ENCODE results near the gene SUB1. TPM values are rescaled to one million over a fixed set of nuclear protein-coding genes. Genes with fewer than 3 reads are reported as not detected.
A peak's percentile ranks its signal among the peaks of the same experiment; 100 is the strongest.
"Not testable (repeated sequence)": the region's sequence is repeated elsewhere in the genome, so short reads cannot be mapped to it uniquely, and the experiment has no call there.

The SUB1 gene
- polyA plus RNA-seq, 4 donors, result 346 to 403 (median 388) TPM

DNA sequence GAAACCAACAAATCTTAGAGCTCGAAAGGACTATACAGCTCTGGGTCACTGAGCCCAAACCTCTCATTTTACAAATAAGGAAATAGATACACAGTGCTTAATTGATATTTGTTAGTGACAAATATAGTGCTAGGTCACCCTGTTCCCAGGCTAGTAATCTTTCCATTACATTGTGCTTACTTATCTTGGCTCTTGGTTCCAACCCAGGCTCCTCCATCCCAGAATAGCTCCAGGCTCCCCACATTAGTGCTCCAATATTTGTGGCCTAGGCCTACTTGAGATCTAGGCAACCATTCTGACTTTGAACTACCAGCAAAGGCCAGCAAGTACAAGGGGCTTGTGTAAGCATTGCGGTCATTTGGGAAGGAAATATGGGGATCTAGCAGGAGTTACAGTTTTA lies 21.7 kb upstream of the SUB1 start:
- DNase-seq (ENCODE audit: low read depth in 4 of 4, low spot score in 3 of 4), result no peak

DNA sequence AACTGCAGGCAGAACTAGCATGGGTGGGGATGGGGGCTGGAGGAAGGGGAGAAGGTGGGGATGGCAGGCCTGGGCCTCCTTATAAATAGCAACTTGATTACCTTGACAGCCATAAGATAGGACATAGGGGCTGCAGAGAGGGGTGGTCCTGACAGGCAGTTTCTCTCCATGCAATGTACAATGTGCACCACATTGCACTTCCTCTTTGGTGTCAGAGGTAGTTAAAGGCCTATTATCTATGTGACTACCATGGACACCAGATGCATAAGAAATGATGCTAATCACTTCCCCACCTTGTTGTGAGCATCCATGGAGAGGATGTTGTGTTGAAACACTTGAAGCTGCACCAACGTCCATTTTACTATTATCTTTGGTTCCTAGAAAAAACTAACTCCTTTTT lies 20.2 kb upstream of the SUB1 start:
- no peak for DNase-seq (ENCODE audit: low read depth in 4 of 4, low spot score in 3 of 4)

DNA sequence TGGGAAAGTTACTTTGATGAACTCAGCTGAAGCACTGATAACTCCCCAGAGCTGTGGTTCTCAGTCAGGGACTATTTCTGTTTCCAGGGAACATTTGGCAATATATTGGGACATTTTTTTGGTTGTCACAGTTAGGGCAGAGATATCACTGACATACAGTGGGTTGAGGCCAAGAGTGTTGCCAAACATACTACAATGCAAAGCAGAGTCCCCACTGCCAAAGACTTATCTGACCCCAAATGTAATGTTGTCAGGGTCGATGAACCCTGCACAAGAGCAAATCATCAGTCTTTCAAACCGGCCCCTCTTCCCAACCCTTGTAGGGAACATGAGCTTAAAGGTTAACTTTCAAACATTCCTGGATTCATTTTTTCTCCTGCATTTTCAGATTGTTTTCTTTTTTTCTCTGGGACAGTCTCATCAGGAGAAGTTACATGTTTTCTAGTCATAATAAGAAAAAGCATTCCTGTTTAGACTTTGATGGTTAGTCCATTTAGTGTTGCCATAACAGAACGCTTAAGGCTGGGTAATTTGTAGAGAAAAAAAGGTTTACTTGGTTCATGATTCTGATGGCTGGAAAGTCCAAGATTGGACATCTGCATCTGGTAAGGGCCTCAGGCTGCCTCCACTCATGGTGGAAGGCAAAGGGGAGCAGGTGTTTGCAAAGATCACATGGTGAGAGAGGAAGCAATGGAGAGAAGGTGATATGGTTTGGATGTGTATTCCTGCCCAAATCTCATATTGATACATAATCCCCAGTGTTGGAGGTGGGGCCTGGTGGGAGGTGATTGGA lies 18.8 kb upstream of the SUB1 start:
- DNase-seq (ENCODE audit: low read depth in 4 of 4, low spot score in 3 of 4), result no peak

DNA sequence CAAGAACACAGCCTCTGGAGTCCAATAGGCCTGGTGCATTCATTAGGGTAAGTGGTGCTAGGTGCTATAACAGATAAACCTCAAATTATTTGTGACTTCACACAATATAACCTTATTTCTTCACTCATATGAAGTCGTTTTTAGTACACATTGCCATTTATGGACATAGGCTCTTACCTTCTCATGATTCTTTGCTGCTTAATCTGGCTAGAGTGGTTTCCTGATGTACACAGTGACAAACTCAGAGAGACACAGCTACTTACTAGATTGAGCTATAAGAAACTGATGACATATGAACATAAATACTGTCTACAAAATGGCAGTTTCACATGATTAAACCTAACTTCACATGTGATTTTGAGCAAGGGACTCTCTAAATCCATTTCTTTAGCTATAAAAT lies 14.2 kb upstream of the SUB1 start:
- DNase-seq (ENCODE audit: low read depth in 4 of 4, low spot score in 3 of 4), result no peak

DNA sequence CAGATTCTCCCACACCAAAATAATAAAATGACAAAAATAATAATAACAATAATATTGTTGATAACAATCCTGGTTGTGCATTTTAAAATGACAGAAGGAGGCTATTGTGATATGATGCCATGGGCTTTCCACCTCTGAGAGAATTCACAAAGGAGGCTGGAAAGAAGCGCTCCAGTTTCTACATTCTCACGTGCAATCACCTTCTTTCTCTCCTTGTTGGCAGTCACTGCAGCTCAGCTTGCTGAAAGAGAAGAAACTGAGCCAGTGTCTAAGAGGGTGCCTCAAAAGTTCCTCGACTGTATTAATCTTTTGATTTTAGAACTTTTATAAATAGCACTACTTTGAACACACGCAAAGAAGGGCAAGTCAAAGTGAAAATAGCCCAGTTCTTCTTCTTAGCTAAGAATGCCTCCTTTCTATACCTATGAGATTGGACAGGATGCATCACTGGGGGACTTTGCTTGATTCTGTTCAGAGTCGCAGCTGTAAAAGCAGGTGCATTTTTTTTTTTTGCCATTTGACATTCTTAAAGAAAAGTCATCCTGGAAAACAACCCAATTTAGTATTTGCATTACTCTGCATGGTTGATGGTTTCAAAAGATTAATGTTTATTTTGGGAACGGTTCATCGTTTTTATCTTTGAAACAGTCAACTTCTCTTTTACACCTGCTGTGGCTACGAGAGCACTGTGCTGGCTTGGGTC lies 12.4 kb upstream of the SUB1 start:
- DNase-seq (ENCODE audit: low read depth in 4 of 4, low spot score in 3 of 4), result no peak

DNA sequence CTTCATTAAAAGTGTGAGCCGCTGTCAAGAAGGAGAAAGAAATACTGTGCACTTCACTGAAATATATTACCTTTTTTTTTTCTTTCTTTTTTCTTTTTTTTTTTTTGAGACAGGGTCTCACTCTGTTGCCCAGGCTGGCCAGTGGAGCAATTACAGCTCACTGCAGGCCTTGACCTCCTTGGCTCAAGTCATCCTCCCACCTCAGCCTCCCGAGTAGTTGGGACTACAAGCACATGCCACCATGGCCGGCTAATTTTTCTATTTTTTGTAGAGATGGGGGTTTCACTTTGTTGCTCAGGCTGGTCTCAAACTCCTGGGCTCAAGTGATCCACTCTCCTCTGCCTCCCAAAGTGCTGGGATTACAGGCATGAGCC lies 11.9 kb upstream of the SUB1 start:
- DNase-seq (ENCODE audit: low read depth in 4 of 4, low spot score in 3 of 4), result not testable (repeated sequence)

DNA sequence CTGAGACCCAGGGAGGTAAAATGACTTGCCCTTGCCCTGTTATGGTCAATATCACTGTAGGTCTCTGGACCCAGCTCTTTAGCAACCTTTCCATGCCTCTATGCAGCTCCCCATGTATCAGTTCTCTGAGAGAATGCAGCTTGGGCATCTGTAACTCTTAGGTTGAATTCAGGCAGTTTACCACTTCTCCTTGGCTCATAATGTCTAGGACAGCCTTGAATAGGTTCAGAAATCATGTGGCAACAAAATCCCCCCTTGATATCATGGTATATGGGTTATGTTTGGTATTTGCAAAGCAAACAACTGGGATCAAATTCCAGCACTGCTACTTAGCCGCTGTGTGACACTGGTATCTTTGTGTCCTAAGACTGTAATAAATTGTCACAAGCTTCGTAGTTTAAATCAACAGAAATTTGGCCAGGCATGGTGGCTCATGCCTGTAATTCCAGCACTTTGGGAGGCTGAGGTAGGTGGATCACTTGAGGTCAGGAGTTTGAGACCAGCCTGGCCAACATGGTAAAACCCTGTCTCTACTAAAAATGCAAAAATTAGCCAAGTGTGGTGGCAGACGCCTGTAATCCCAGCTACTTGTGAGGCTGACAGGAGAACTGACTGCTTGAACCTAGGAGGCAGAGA lies 10.7 kb upstream of the SUB1 start:
- DNase-seq (ENCODE audit: low read depth in 4 of 4, low spot score in 3 of 4), result no peak

DNA sequence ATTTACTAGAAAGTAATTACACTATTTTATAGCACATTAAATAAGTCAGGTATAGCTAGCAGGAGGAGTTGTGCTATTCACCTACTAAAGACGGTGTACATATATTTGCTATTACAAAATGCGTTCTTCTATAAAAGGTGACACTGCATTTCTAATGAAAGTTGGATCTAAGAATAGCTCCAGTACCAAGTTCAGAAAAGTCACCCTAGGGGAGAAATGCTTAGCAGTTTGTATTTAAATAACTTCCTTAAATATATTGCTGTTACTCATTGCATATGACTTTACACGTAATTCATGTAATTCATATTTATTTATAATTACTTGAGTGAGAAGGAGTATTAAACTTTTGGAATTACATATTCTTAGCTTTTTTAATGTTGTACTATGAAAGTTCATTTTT lies 7.0 kb upstream of the SUB1 start:
- DNase-seq (ENCODE audit: low read depth in 4 of 4, low spot score in 3 of 4), result no peak

DNA sequence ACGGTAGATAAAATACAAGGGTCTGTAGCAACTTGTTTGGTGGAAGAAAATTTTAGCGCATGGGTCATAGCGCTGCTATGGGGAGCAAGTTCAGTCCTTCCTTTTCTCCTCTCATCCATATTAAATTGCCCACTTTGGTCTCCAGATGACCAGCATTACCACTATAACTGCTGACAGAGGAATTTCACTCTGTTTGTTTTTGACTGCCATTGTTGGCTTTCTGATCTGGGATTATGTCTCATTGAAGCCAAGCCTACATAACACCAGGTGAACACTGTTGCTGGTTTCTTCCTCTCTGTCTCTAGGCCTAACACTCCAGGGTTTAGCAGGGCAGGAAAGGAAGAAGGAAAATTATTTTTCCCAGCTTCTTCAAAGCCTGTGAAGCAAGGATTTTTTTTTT lies 6.6 kb upstream of the SUB1 start:
- DNase-seq (ENCODE audit: low read depth in 4 of 4, low spot score in 3 of 4), result no peak

DNA sequence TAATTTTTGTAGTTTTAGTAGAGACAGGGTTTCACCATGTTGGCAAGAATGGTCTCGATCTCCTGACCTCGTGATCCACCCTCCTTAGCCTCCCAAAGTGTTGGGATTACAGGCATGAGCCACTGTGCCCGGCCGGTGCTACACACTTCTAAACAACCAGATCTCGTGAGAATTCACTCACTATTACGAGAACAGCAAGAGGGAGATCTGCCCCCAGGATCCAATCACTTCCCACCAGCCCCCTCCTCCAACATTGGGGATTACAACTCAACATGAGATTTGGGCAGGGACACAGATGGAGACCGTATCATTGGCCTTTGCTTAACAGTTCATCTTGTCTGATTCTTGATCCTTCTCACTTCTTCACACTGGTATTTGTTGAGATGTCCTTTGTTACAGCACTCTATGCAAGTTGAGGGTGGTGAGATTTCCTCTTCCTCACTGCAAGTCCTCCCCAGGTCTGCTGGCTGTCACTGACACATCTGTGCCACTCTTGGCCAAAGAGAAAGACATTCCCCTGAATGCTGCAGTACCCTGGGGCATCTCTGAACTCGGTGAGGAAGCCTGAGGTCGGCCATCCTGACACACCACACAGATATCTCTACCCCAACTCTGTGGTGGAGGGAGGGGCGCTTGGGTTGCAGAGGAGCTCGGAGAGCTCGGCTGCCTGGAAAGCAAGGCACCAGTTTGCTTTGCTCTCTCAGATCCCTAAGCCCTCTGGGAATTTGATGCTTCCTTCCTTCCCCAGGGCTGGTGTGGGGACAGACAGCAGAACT lies 4.2 kb upstream of the SUB1 start:
- DNase-seq (ENCODE audit: low read depth in 4 of 4, low spot score in 3 of 4), result no peak

DNA sequence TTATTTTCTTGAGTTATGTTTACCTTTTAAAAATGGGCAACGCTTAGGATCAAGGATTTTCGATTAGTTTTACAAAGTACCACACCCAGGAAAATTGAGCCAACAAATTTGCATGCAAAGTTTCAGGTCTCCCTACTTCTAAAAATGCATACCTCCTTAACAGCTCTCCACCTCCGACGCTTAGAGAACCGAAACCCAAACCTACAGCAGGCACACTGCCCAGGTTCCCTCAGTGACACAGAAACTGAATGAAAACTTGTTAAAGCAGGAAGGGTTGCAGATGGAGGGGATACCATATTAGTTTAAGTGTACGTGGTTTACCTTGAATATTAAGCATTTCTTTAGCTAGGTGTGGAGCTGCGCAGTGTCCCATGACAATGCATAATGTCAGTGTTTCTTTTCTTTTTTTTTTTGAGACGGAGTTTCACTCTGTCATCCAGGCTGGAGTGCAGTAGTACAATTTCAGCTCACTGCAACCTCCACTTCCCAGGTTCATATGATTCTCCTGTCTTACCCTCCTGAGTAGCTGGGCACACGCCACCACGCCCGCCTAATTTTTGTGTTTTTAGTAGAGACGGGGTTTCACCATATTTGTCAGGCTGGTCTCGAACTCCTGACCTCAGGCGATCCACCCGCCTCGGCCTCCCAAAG lies 1.6 kb upstream of the SUB1 start:
- DNase-seq (ENCODE audit: low read depth in 4 of 4, low spot score in 3 of 4), result no peak

DNA sequence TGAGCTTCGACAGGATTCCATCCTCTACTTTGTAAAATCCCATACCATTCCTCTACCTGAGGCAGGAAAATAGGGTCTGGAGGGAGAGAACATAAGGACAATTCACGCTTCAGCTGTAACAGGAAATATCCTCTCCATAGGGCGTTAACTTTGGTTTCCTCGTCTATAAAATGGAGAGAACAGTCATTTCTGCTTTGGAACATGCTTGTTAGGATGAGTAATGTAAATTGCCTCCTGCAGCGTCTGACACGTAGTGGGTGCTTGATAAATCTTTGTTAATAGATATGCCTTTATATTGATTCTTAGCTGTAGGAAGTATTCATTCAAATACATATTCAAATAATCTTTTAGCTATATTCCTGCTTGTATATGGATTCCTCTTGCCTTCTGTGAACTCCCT lies 711 bp upstream of the SUB1 start:
- DNase-seq (ENCODE audit: low read depth in 4 of 4, low spot score in 3 of 4), result no peak

DNA sequence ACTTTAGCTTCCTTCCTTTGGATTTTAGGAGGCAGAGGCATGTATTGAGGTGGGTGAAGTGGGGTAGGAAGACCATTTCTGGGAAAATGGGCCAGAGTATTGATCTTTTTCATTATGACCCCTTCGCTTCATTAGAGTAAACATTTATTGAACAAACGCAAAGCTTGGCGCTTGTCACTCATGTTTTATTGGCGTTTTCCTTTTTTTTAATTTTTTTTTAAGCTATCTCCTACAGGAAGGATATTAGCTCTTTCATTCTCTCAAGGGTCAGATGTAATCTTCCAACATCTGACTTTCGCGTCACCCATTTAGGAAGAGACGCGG lies 273 bp upstream of the SUB1 start:
- no peak for DNase-seq (ENCODE audit: low read depth in 4 of 4, low spot score in 3 of 4)

DNA sequence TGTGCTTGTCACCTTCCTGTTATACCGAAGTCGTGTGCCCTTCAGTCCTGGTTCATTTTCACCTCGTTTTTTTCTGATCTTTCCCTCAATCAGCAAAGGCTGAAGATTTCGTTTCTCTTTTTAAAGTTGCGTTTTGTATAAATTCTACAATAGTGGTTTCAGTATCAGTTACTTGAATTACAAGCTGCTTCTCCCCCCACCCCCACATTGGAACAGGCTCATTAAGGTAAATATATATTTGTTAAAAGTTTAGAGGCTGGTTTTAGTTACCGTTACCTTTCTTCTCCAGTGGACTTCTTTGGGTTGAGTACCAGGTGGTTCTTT lies 881 bp downstream of the SUB1 start:
- peak in 1 of 4 donors; percentile 9 for DNase-seq (ENCODE audit: low read depth in 4 of 4, low spot score in 3 of 4)

DNA sequence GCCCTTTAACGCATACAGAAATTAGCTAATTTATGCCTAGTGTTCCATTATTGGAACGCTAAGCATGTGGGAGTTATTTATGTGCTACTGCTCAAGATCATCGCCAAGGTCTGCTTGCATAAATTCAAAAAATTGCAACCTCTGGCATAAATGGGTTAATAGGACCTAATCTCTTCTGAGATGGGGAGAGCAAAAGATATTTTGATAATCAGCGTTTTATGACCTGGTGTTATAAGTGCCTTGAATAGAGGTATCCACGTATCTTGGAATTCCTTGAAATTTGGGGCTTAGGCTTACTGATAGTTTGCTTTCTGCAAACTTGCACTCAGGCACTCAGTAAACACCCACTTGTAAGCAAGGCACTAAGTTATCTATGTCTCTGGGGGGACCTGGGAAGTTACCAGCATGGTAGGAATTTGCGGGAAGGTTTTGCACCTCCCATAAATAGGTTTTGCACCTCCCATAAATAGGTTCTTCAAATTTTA lies 1.8 kb downstream of the SUB1 start:
- no peak for DNase-seq (ENCODE audit: low read depth in 4 of 4, low spot score in 3 of 4)

DNA sequence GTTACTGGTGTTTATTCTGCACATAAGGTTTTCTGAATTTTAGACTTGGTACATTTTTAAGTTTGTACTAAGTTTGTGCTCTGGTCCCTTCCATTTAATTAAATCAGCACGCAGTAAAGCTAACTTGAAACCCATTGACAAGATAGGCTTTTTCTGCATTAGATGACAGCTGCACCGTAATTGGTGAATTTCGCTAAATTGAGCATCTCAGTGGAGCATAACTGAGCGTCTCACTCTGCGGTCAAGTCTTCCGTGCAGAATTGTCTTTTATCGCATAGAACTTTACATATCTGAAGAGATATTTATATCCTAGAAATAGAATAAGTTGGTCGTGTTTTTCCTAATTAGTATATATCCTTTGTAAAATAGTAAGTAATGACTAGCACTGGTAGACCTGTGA lies 4.1 kb downstream of the SUB1 start:
- no peak for DNase-seq (ENCODE audit: low read depth in 4 of 4, low spot score in 3 of 4)

DNA sequence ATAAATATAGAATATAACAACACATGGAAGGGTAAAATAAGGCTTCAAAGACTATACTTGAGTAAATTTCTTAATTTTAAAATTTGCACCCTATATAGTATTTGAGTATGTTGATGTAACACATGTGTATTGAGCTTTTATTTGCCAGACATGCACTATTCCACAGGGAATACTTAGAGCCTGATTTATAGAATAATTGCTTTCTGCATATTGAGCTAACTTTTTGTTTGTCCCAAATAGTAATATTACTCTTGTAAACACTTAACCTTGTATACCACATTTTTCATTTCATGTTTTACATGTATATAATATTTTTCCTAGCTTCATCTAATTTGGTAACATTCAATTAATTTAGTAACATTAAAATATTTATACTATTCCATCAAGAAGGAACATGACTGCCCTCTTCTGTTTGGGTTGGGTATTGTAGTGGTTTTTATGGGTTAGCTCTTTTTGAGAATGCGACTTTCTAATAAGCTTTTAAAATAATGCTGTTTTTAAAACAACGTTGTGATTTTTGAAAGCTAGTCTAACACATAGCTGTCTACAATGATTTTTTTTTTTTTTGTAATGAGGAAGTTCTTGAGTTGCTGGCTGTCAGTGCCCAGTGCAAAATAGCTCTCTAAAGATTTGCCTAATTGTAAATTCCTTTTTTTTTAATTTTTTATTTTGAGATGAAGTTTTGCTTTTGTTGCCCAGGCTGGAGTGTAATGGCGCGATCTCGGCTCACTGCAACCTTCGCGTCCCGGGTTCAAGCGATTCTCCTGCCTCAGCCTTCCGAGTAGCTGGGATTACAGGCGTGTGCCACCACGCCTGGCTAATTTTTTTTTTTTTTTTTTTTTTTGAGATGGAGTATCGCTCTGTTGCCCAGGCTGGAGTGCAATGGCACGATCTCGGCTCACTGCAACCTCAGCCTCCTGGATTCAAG lies 4.8 kb downstream of the SUB1 start:
- peak in 3 of 4 donors; percentile 46 to 53 (median 53) for DNase-seq (ENCODE audit: low read depth in 4 of 4, low spot score in 3 of 4)

DNA sequence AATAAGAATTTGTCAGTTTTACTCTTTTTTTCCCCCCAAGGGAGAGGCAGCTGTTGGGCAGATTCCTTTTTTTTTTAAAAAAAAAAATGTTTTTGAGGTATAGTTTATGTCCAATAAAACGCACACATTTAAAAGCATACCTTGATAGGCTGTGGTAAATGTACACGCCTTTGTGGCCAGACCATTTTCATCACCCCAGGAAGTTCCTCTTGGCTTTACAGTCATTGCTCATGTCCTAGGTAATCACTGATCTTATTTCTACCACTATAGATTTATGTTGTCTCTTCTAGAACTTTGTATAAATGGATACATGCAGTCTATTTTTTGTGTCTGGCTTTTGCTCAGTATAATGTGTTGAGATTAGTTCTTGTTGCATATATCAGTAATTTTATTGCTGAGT lies 9.8 kb downstream of the SUB1 start:
- DNase-seq (ENCODE audit: low read depth in 4 of 4, low spot score in 3 of 4), result no peak

DNA sequence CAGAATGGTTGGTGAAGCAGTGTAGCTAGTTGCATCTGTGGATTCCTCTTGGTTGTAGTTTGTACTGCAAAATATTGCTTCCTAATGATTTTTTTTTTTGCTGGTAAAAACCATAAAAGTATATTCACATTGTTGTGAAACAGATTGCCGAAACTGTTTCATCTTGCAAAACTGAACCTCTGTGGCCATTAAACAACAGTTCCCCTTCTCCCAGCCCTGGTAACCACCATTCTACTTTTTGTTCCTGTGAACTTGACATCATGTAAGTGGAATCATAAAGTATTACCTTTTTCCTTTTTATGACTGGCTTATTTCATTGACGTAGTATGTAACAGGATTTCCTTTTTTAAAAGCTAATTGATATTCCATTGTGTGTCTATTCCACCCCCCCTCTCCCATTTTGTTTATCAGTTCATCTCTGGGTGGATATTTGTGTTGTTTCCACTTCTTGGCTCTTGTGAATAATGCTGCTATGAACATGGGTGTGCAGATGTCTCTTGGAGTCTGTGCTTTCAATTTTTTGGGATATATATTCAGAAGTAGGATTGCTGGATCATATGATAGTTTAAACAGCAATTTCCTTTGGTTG lies 11.8 kb downstream of the SUB1 start:
- no peak for DNase-seq (ENCODE audit: low read depth in 4 of 4, low spot score in 3 of 4)
